GM18870 (cell line): ENCODE measurements around the gene DOK6.
"Not testable (repeated sequence)": the region's sequence is repeated elsewhere in the genome, so short reads cannot be mapped to it uniquely, and the experiment has no call there.

Source experiments
- ATAC-seq: cut with Tn5 transposase; IDR thresholded peaks from one replicate; pipeline ENCODE4 v1.9.1; 2021; ENCODE audit warnings: moderate library complexity; ENCODE audit not compliant: unreplicated experiment

Gene DOK6

GRCh38 chr18:69787825-69788547 is 387.3 kb downstream of the DOK6 start:
- ATAC-seq = no peak

GRCh38 chr18:69789794-69790193 is 389.1 kb downstream of the DOK6 start:
- no peak for ATAC-seq

GRCh38 chr18:69790649-69791048 is 390.0 kb downstream of the DOK6 start:
- ATAC-seq = no peak

GRCh38 chr18:69795791-69796190 is 395.1 kb downstream of the DOK6 start:
- no peak for ATAC-seq

- no peak for ATAC-seq
These were observed 404.3 kb downstream of the DOK6 start for GRCh38 chr18:69804776-69805501.

GRCh38 chr18:69808399-69808798 is 407.7 kb downstream of the DOK6 start:
- ATAC-seq = no peak

GRCh38 chr18:69813559-69813958 is 412.9 kb downstream of the DOK6 start:
- ATAC-seq = no peak

GRCh38 chr18:69814861-69815385 is 414.2 kb downstream of the DOK6 start:
- ATAC-seq = no peak

GRCh38 chr18:69817335-69817940 is 416.8 kb downstream of the DOK6 start:
- no peak for ATAC-seq

GRCh38 chr18:69819460-69819859 is 418.8 kb downstream of the DOK6 start:
- no peak for ATAC-seq

- ATAC-seq = no peak
These were observed 419.9 kb downstream of the DOK6 start for GRCh38 chr18:69820538-69820937.

- no peak for ATAC-seq
These were observed 429.5 kb downstream of the DOK6 start for GRCh38 chr18:69830189-69830588.

GRCh38 chr18:69834980-69835379 is 434.3 kb downstream of the DOK6 start:
- ATAC-seq = not testable (repeated sequence)

GRCh38 chr18:69838003-69838402 is 437.3 kb downstream of the DOK6 start:
- no peak for ATAC-seq

GRCh38 chr18:69838620-69839411 is 438.1 kb downstream of the DOK6 start:
- ATAC-seq = no peak

GRCh38 chr18:69839497-69839896 is 438.8 kb downstream of the DOK6 start:
- no peak for ATAC-seq

GRCh38 chr18:69840001-69840400 is 439.3 kb downstream of the DOK6 start:
- no peak for ATAC-seq

GRCh38 chr18:69840445-69840844 is 439.8 kb downstream of the DOK6 start:
- no peak for ATAC-seq

- no peak for ATAC-seq
These were observed 440.4 kb downstream of the DOK6 start for GRCh38 chr18:69841117-69841516.

GRCh38 chr18:69843015-69843414 is 442.3 kb downstream of the DOK6 start:
- ATAC-seq = no peak

- ATAC-seq = no peak
These were observed 444.0 kb downstream of the DOK6 start for GRCh38 chr18:69844656-69845055.
